Lower leg skin (tissue), 3 donors: Measurements from ENCODE around the gene CHCHD1.

ENCODE experiments used
- CTCF ChIP-seq, 3 donors: fragments of 450-650 bp; IDR thresholded peaks; one replicate each; pipeline ENCODE4 v1.5.1; 2016; ENCODE audit warnings: antibody characterized with exemption in 3 of 3, mild to moderate bottlenecking in 3 of 3, moderate library complexity in 2 of 3
- POLR2A ChIP-seq, 2 donors: fragments of 450-650 bp; IDR thresholded peaks; one replicate each; pipeline ENCODE4 v1.6.1; 2016 to 2017; ENCODE audit warnings: antibody characterized with exemption in 2 of 2, mild to moderate bottlenecking in 1 of 2, moderate library complexity in 1 of 2

GRCh38 chr10:73788864-73789658, 7.2 kb downstream of the CHCHD1 start:
- no peak for TF ChIP-seq CTCF (IDR thresholded peaks at IDR 0.05)
- no peak for TF ChIP-seq POLR2A (IDR thresholded peaks at IDR 0.05)
